IPS DF 6.9 (cell line): ENCODE measurements around the gene TBC1D22A.

Source experiments
- DNase-seq: peaks from one replicate; pipeline ENCODE4 v3.0.0-alpha.2; 2013; ENCODE audit warnings: low read depth, low spot score
- H3K27ac ChIP-seq: one replicate; pipeline ENCODE4 v1.5.1; 2013; ENCODE audit warnings: low read length, control low read depth
- H3K27me3 ChIP-seq: 2 replicates; pipeline ENCODE4 v1.6.1; 2013; ENCODE audit warnings: mild to moderate bottlenecking, low read length; ENCODE audit not compliant: control insufficient read depth, insufficient read depth
- H3K36me3 ChIP-seq: 2 replicates; pipeline ENCODE4 v1.6.1; 2013; ENCODE audit warnings: low read length; ENCODE audit not compliant: control insufficient read depth, insufficient read depth
- H3K4me1 ChIP-seq: 2 replicates; pipeline ENCODE4 v1.6.1; 2013; ENCODE audit warnings: low read length; ENCODE audit not compliant: control insufficient read depth, insufficient read depth
- H3K4me3 ChIP-seq: 2 replicates; pipeline ENCODE4 v1.5.1; 2013; ENCODE audit warnings: mild to moderate bottlenecking, low read length
- H3K9me3 ChIP-seq: 2 replicates; pipeline ENCODE4 v1.6.1; 2013; ENCODE audit warnings: low read length, inconsistent platforms; ENCODE audit not compliant: control insufficient read depth, insufficient read depth
- WGBS: extraction: QIAGEN DNeasy Blood & Tissue Kit; methylation state at CpG from one replicate; pipeline ENCODE4 v1.1.7; 2013; ENCODE audit warnings: mixed read lengths, missing lambda C conversion rate; ENCODE audit not compliant: insufficient read length, insufficient coverage; 5-methylcytosine and 5-hydroxymethylcytosine counted together

TBC1D22A gene

DNA sequence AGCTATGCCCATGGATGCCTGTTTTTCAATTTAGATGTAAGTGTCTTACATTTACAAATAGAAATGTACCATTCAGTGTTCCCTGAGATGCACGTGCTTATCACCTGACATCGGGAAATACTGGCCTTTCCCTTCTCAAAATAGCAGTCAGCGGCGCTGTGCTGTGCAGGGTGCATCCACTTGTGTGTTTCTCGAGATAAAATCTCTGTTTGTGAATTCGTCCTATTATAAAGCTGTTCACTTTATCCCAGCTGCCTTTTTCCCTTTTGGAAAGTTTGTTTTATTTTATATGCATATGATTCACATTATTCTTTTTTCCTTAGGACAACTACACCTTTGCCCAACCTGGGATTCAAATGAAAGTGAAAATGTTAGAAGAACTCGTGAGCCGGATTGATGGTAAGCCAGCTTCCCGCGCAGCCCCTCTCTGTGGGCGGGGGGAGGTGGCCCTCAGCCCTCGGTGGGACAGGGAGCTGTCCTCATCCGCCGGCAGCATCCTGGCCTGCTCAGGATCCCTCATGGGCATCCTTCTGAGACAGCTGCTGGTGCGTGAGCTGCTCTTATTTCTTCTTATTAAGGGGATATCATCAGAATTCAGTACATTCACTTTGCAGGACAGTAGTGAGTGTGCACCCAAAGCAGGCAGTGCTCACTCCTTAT lies 235.0 kb downstream of the TBC1D22A start:
- no peak for DNase-seq
- H3K27ac ChIP-seq = no peak overlapping the region
- no peaks in the 10 kb centered on the region for H3K9me3 ChIP-seq
- H3K4me3 ChIP-seq = no peak overlapping the region
- H3K36me3 ChIP-seq = no peaks in the 10 kb centered on the region; the same call in 1 of the 2 replicates
- no peaks in the 10 kb centered on the region for H3K4me1 ChIP-seq
- no peaks in the 10 kb centered on the region for H3K27me3 ChIP-seq
- no CpG with 5 or more reads among the region's 15 CpGs for WGBS

- no CpG with 5 or more reads among the region's 12 CpGs for WGBS
Measured at GRCh38 chr22:46998331-46998730, 235.9 kb downstream of the TBC1D22A start.

DNA sequence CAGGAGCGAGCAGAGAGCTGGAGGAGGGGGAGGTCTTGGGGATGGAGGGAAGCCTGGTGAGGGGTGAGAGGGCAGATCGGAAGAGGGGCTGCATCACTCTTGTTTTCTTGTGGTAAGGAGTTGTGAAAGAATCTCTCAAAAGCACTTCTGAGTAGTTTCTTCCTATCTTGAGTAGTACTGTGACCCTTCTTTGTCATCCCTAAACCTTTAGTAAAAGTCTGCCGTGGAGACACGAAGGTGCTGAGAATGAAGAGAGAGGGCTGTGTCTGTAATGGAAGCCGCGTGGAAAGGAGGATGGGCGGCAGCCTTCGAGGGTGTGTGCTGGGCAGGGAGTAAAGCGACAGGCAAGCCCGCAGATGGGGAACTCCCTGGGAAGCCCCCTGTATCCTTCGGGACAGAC lies 237.8 kb downstream of the TBC1D22A start:
- H3K9me3 ChIP-seq = no peaks in the 10 kb centered on the region
- no peak overlapping the region for H3K27ac ChIP-seq
- H3K36me3 ChIP-seq = no peaks in the 10 kb centered on the region; the same call in 1 of the 2 replicates
- H3K4me3 ChIP-seq = no peak overlapping the region
- H3K27me3 ChIP-seq = no peaks in the 10 kb centered on the region
- WGBS = no CpG with 5 or more reads among the region's 11 CpGs
- no peak for DNase-seq
- no peaks in the 10 kb centered on the region for H3K4me1 ChIP-seq

More at GRCh38 chr22:46998331-46998730, 235.9 kb downstream of the TBC1D22A start:
- DNase-seq = no peak
- Histone ChIP-seq H3K4me3 (no peak overlapping the region), H3K4me1 (no peaks in the 10 kb centered on the region), H3K27ac (no peak overlapping the region), H3K27me3 (no peaks in the 10 kb centered on the region), H3K36me3 (no peaks in the 10 kb centered on the region; the same call in 1 of the 2 replicates), H3K9me3 (no peaks in the 10 kb centered on the region)

GRCh38 chr22:47000888-47001287 lies 238.4 kb downstream of the TBC1D22A start:
- no peak overlapping the region for H3K4me3 ChIP-seq
- H3K4me1 ChIP-seq = no peaks in the 10 kb centered on the region
- no peak for DNase-seq
- whole genome bisulfite sequencing = no CpG with 5 or more reads among the region's 4 CpGs
- no peaks in the 10 kb centered on the region; the same call in 1 of the 2 replicates for H3K36me3 ChIP-seq
- H3K27ac ChIP-seq = no peak overlapping the region
- no peaks in the 10 kb centered on the region for H3K27me3 ChIP-seq
- no peaks in the 10 kb centered on the region for H3K9me3 ChIP-seq

DNA sequence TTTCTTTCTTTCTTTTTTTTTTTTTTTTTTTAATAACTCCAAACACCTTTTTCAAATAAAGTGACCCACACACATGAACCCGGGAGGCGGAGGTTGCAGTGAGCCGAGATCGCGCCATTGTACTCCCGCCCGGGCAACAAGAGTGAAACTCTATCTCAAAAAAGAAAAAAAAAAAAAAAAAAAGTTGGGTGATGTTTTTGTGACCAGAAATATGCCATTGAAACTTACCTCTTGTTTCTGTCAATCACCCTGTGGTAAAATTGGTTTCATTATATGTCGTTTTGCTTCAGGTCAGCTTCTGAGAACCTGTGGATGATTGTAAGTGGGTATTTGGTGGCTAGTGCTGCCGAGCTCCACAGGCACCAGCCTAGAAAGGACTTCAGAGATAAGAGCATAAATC lies 238.8 kb downstream of the TBC1D22A start:
- WGBS = no CpG with 5 or more reads among the region's 9 CpGs

GRCh38 chr22:47002692-47003091 lies 240.2 kb downstream of the TBC1D22A start:
- Histone ChIP-seq H3K36me3 (no peaks in the 10 kb centered on the region), H3K4me3 (no peak overlapping the region), H3K4me1 (no peaks in the 10 kb centered on the region), H3K27me3 (no peaks in the 10 kb centered on the region), H3K9me3 (no peaks in the 10 kb centered on the region), H3K27ac (no peak overlapping the region)
- no peak for DNase-seq
- WGBS = no CpG with 5 or more reads among the region's 8 CpGs

More for the DNA sequence above, 238.8 kb downstream of the TBC1D22A start:
- H3K36me3 ChIP-seq = no peaks in the 10 kb centered on the region; the same call in 1 of the 2 replicates
- H3K4me3 ChIP-seq = no peak overlapping the region
- H3K27me3 ChIP-seq = no peaks in the 10 kb centered on the region
- no peaks in the 10 kb centered on the region for H3K9me3 ChIP-seq
- H3K27ac ChIP-seq = no peak overlapping the region
- H3K4me1 ChIP-seq = no peaks in the 10 kb centered on the region
- no peak for DNase-seq

DNA sequence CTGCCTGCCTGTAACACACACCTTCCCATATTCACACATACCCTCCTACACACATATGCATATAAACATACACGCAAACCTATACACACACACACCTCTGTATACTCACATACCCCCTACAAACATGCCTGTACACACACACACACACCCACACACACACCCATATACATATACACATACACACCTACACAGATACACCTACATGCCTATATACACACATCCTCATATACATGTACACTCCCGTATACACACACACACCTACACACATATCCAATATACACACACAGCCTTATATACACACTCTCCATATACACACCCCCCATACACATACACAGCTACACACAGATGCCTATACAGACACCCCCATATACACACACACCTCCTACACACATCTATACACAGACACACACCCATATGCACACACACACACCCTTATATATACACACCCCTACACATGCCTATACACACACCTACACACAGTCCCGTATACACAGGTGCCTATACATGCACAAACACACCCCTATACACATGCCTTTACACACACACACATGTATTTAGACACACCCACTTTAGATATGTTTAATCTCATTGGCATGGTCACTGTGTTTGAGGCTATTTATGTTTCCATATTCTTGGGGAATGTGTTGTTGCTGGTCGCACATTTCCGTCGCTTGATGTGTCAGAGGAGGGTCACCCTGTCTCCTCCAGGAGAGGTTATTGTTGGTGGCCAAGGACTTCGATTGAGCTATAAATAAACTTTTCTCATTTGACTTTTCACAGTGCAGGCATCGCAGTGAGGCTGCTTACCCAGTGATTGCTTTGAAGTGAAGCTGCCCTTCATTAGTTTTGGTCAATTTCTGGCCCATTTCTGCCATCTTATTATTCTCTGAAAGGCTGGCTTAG lies 243.3 kb downstream of the TBC1D22A start:
- H3K4me3 ChIP-seq = no peak overlapping the region
- no peak overlapping the region for H3K27ac ChIP-seq
- no peaks in the 10 kb centered on the region for H3K9me3 ChIP-seq
- DNase-seq = no peak
- H3K36me3 ChIP-seq = no peaks in the 10 kb centered on the region
- no peaks in the 10 kb centered on the region for H3K27me3 ChIP-seq
- WGBS = 100% methylated on average over 2 of the region's 8 CpGs
- H3K4me1 ChIP-seq = no peaks in the 10 kb centered on the region

GRCh38 chr22:47006433-47006832 lies 244.0 kb downstream of the TBC1D22A start:
- H3K4me1 ChIP-seq = no peaks in the 10 kb centered on the region
- H3K27ac ChIP-seq = no peak overlapping the region
- no peaks in the 10 kb centered on the region for H3K36me3 ChIP-seq
- H3K4me3 ChIP-seq = no peak overlapping the region
- no peaks in the 10 kb centered on the region for H3K27me3 ChIP-seq
- DNase-seq = no peak
- no peaks in the 10 kb centered on the region for H3K9me3 ChIP-seq
- no CpG with 5 or more reads among the region's 15 CpGs for WGBS

DNA sequence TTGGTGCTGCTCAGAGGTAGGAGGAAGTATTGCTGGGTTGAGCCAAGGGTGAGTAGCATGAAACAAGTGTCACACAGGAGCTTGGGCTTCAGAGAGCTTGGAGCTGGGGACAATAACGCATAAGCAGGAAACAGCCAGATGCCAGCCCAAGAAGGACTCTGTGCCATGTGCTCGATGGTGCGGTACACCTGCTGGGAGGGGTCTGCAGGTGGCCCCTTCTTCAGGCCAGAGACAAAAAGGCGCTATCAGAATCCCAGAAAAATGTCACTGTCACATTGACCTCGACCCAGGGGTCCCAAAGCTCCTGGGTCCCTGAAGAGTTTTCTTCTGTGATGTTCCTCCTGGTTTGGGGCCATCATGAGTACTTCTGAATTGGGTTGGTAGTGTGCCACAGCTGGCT lies 244.4 kb downstream of the TBC1D22A start:
- Histone ChIP-seq H3K9me3 (no peaks in the 10 kb centered on the region), H3K36me3 (no peaks in the 10 kb centered on the region), H3K4me1 (no peaks in the 10 kb centered on the region), H3K27ac (no peak overlapping the region), H3K4me3 (no peak overlapping the region), H3K27me3 (no peaks in the 10 kb centered on the region)
- no peak for DNase-seq
- WGBS = no CpG with 5 or more reads among the region's 5 CpGs

- WGBS = no CpG with 5 or more reads among the region's 2 CpGs
- DNase-seq = no peak
- Histone ChIP-seq H3K27me3 (no peaks in the 10 kb centered on the region), H3K27ac (no peak overlapping the region), H3K9me3 (no peaks in the 10 kb centered on the region), H3K36me3 (no peaks in the 10 kb centered on the region), H3K4me1 (no peaks in the 10 kb centered on the region), H3K4me3 (no peak overlapping the region)
Measured at GRCh38 chr22:47007496-47007895, 245.0 kb downstream of the TBC1D22A start.
